GM18502 (cell line): ENCODE data around the gene KLHL36.
"Not testable (repeated sequence)": the region's sequence is repeated elsewhere in the genome, so short reads cannot be mapped to it uniquely, and the experiment has no call there.

Source experiments
- ATAC-seq: cut with Tn5 transposase; IDR thresholded peaks from one replicate; pipeline ENCODE4 v1.9.1; 2021; ENCODE audit warnings: mild to moderate bottlenecking; ENCODE audit not compliant: unreplicated experiment, poor library complexity

Gene KLHL36

DNA sequence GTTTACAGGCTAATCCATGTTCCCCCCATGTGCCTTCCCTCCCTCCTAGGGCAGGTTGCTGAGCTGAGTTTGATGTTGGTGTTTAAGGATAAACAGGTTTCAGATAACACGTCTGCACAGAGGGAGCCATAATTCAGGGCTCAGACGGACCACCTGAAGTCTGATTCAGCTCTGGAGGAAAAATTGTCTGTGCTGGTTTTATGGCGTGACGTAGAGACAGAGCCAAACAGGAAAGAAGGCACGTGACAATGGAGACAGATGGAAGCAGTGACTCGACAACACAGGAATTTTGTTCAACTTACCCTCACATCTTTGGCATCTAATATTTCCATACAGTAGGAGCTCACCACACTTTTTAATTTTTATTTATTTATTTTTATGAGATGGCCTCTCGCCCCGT is 40.8 kb downstream of the KLHL36 start:
- no peak for ATAC-seq

DNA sequence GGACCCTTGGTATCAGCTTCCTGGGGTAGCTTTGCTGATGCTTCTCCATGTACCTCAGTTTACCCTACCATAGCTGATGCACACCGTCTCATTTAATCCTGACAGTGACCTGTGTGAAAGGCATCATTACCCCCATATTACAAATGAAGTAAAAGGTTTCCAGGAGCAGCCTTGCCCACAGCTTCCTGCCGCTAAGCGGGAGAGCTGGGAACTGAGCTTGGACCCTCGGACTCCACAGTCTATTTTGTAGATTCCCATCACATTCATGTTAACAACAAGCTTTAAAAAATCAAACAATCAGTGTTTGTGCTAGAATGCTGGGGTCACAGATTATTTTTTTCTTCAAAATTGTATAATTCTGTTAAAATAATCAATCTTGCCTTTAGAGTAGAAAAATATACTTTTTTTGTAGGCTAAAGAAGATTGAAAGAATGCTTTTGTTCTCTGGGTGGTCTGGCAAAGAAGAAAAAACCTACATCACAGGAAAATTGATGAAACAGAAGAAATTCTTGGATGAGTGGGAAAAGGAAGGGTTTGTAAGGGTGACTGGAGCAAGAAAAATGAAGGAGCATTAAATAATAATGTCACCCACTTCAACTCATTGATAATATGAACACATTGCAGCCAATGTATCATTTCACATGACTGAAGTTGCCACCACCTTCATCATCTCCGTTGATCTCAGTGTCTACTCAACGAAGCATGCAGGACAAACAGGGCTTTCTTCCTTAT is 41.9 kb downstream of the KLHL36 start:
- no peak for ATAC-seq

GRCh38 chr16:84692451-84693214 is 44.3 kb downstream of the KLHL36 start:
- no peak for ATAC-seq

DNA sequence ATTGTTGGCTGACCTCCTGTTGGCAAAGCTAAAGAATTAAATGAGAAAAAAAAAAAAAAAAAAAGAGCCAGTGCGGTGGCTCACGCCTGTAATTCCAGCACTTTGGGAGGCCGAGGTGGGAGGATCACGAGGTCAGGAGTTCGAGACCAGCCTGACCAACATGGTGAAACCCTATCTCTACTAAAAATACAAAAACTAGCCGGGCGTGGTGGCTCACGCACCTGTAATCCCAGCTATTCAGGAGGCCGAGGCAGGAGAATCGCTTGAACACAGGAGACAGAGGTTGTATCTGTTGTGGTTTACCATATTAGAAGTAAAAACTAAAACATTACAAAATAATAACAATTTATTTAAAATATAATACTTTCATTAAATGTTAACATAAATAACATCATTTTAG is 45.6 kb downstream of the KLHL36 start:
- ATAC-seq, result not testable (repeated sequence)

DNA sequence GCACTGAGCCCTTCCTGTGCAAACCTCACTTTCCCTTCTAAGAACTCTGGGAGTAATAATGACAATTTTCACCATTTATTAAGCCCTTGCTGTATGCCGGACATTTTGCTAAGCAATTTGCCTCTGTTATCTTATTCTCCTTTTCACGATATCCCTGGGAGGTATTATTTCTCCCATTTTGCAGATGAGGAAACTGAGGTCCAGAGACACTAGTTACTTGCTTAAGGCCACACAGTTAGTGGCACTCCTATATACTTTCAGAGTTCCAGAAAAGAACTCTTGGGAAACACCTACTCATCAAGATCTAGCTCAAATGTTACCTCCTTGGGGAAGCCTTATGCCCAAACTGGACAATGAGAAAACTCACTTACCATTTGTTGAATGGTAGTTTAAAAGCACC is 46.7 kb downstream of the KLHL36 start:
- ATAC-seq, result no peak

- ATAC-seq, result no peak
Measured at GRCh38 chr16:84699147-84699711, 50.9 kb downstream of the KLHL36 start.

DNA sequence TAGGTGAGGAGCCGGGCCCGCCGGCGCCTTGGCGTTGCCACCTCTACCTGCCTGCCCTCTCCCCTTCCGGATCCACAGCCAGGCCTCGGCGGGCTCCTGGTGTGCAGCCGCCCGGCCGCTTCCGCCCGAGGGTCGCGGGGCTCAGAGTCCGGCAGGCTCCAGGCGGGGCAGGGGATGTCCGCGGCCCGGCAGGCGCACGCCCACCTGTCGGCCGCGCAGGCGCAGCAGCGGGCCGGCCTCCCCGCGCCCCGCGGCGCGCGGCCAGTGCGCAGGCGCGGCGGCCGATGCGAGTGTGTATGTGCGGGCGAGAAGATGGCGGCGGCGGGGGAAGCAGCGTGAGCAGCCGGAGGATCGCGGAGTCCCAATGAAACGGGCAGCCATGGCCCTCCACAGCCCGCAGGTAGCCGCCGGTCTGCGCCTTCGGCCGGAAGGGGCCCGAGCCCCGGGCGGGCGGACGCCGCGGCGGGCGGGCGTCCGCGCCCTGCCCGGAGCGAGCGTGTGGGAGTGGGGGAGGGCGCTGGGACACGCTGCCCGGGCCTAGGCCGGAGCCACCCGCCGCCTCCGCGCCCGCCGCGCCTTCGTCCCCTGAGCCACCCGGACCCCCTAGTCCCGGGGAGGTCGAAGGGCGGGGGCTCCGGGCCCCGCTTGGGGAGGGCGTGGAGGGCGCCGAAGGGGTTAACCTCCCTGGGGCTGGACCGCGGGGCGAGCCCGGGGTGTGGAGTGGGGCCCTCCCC is 51.6 kb downstream of the KLHL36 start, which contains the start of gene USP10:
TSS of gene USP10 (plus strand) at position 289 of the 734 bp plus-strand sequence. CDS start at position 380, 91 bp downstream.
- ATAC-seq, result peak; percentile 81

DNA sequence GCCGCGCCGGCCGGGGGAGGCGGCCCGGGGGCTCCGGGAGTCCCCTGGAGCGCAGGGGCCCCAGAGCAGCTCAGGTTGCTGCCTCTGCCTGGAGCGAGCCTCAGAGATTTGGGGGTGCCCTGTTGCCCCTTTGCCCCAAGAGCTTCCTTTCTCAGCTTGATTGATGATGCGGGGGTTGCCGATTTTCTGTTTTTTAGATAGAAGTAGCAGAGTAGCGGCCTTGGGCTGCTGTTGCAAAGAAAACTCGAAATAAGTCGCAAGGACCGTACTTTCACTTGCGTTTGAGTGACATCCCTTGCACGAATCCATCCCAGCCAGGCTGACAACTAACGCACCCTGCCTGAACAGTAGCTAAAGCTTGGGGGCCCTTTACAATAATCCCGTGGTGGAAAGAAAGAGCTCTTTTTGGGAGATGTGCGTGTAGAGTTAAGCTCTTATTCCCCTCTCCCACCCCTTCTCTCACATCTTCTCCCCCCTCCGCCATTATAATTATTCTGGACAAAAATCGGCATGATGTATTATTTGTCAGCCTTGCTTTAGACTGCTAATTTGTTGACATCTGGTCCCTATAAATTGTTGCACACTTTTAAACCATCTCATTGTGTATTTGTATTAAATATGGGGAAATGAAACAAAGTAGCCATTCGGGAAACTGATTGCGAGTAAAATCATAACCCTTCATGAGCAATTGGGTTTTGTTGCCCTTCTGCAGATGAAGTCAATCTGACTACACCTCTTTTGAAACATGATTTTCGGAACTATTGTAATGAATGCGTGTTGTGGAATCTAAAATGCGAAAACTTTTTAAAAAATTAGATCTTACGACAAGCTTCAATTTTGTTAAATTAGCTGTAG is 52.4 kb downstream of the KLHL36 start:
- peak; percentile 28 for ATAC-seq

DNA sequence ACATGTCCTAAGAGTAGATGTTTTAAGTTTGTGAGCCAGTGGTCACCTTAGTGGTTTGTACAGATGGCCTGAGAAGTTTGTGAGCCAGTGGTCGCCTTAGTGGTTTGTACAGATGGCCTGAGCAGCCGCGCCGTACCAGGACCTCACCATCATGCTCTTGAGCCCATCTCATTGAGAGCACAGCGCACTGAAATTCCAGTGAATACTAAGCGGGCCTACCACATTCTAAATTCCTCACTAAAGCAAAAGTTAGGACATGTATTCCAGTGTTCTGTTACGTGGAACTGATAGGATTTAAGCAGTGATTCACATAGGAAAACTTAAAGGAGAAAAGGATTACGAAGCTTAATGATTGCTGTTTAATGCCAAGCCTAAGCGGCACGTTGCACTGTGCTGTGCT is 55.4 kb downstream of the KLHL36 start:
- no peak for ATAC-seq

GRCh38 chr16:84704253-84704652 is 55.9 kb downstream of the KLHL36 start:
- no peak for ATAC-seq

DNA sequence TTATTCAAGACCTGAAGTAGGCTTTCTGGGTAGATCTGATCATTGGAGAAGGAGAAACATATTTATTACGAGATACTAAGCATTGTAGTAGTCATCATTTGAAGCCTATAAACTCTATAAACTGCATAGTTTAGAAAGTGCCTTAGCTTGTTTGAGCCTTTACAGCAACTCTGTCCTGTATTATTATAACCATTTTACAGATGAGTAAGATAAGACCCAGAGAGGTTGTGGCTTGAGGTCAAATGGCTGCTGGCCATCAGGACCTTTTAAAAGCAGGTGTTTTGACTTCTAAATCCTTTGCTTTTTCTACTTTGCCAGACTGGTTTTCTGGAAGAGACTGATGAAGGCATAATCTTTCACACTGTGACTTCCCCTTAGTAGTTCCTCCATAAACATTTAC is 58.5 kb downstream of the KLHL36 start:
- no peak for ATAC-seq

GRCh38 chr16:84709609-84710008 is 61.3 kb downstream of the KLHL36 start:
- no peak for ATAC-seq

GRCh38 chr16:84710686-84711085 is 62.4 kb downstream of the KLHL36 start:
- ATAC-seq, result no peak
